Right lobe of liver (tissue), 6 donors: ENCODE measurements around the gene CBX7. TPM values are rescaled to one million over a fixed set of nuclear protein-coding genes. Genes with fewer than 3 reads are reported as not detected.

Experiments used
- ATAC-seq, 4 donors: fragments of 200-7000 bp; cut with Tn5 transposase; one replicate each; pipeline ENCODE4 v1.9.1; 2020; ENCODE audit warnings: mild to moderate bottlenecking in 4 of 4, moderate library complexity in 4 of 4
- DNase-seq, 3 donors: peaks; one replicate each; pipeline ENCODE4 v3.0.0-alpha.2; 2020
- H3K27ac ChIP-seq, 3 donors: fragments of 200-600 bp; one replicate each; pipeline ENCODE4 v1.8.0; 2022
- H3K27me3 ChIP-seq, 2 donors: fragments of 200-600 bp; one replicate each; pipeline ENCODE4 v1.8.0; 2022
- H3K36me3 ChIP-seq, 4 donors: fragments of 200-600 bp; sonication (generic) in 1 of 4; one replicate each; pipeline versions ENCODE4 v1.5.1 to v1.8.0; 2017 to 2022; ENCODE audit warnings: control low read depth in 1 of 4
- H3K4me1 ChIP-seq, 4 donors: fragments of 200-600 bp; sonication (generic) in 1 of 4; one replicate each; pipeline versions ENCODE4 v1.5.1 to v1.8.0; 2017 to 2022; ENCODE audit warnings: control low read depth in 1 of 4
- H3K4me3 ChIP-seq, 3 donors: fragments of 200-600 bp; one replicate each; pipeline ENCODE4 v1.8.0; 2022
- H3K9me3 ChIP-seq, 4 donors: fragments of 200-600 bp; sonication (generic) in 1 of 4; one replicate each; pipeline versions ENCODE4 v1.5.1 to v1.8.0; 2017 to 2022; ENCODE audit warnings: control low read depth in 1 of 4
- POLR2A ChIP-seq: fragments of 450-650 bp; IDR thresholded peaks from one replicate; pipeline ENCODE4 v1.6.1; 2017; ENCODE audit warnings: antibody characterized with exemption, mild to moderate bottlenecking
- WGBS: methylation state at CpG from one replicate; pipeline ENCODE4 v1.1.6; 2018; ENCODE audit warnings: low coverage, low lambda C conversion rate; ENCODE audit not compliant: insufficient coverage; ENCODE audit errors: missing lambda C conversion rate; 5-methylcytosine and 5-hydroxymethylcytosine counted together
- intact Hi-C, 2 donors: fragments of 100-400 bp; cut with DNase I; formaldehyde crosslinking; loops; one replicate each; pipeline versions ENCODE4 v1.11.2 to v1.14.1; 2022
- total RNA-seq, 6 experiments: library from RNA; depleted of rRNA in 2 of 6; stranded (reverse); fragments of >200 nt in 2 of 6; fragmentation: NEBNext Ultra II Directional in 3 of 6; extraction: Animal tissue kit (Norgen Biotek cat#: 25700) in 3 of 6; gene quantifications; one replicate each; pipeline versions ENCODE4 v1.1.0 to v1.2.4, GENCODE V29; 2016 to 2023
- TF ChIP-seq, protein P1 (sequence below), 4 donors: fragments of 200-600 bp in 3 of 4; fragments of 450-650 bp in 1 of 4; IDR thresholded peaks; one replicate each; pipeline versions ENCODE4 v1.5.1 to v1.8.0; 2016 to 2022; ENCODE audit warnings: antibody characterized with exemption in 4 of 4, mild to moderate bottlenecking in 2 of 4
- donor health status: DM: no; HTN: yes; CAD: no.
- donor health status: DM: no; HTN: no; CAD: no.
- donor health status: DM: no; HTN: no; CAD: no.
- donor health status: DM: no; HTN: yes; CAD: no.
- donor health status: DM: no; HTN: yes; CAD: no.

CBX7 gene
- total RNA-seq, 6 experiments from 2014 or later = 8.0 to 14.5 (median 12.9) TPM

DNA sequence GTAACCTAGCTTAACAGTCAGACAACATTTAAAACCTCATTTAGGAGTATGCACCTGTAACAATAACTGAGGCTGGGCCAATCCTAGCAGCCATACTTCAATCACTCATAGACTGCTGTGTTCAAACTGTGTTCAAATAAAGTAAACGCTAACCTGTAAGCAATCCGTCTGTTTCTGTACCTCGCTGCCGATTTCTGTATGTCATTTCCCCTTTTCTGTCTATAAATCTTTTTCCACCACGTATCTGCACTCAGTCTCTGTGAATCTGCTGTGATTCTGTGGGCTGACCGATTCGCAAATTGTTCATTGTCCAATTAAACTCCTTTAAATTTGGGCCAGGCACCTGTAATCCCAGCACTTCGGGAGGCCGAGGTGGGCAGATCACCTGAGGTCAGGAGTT is 43.1 kb downstream of the CBX7 start:
- TF ChIP-seq POLR2A = no peak
- TF ChIP-seq, protein P1, sequence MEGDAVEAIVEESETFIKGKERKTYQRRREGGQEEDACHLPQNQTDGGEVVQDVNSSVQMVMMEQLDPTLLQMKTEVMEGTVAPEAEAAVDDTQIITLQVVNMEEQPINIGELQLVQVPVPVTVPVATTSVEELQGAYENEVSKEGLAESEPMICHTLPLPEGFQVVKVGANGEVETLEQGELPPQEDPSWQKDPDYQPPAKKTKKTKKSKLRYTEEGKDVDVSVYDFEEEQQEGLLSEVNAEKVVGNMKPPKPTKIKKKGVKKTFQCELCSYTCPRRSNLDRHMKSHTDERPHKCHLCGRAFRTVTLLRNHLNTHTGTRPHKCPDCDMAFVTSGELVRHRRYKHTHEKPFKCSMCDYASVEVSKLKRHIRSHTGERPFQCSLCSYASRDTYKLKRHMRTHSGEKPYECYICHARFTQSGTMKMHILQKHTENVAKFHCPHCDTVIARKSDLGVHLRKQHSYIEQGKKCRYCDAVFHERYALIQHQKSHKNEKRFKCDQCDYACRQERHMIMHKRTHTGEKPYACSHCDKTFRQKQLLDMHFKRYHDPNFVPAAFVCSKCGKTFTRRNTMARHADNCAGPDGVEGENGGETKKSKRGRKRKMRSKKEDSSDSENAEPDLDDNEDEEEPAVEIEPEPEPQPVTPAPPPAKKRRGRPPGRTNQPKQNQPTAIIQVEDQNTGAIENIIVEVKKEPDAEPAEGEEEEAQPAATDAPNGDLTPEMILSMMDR (IDR thresholded peaks at IDR 0.05) = no peak
- H3K27me3 ChIP-seq = no peaks in the 10 kb centered on the region
- H3K27ac ChIP-seq = no peak overlapping the region
- intact Hi-C loops = no loop called here
- WGBS = 63% methylated on average over 7 of the region's 9 CpGs
- no peaks in the 10 kb centered on the region for H3K36me3 ChIP-seq
- no peak overlapping the region for H3K4me3 ChIP-seq
- H3K9me3 ChIP-seq = no peaks in the 10 kb centered on the region
- H3K4me1 ChIP-seq = no peaks in the 10 kb centered on the region
- DNase-seq = no peak
- no peak for ATAC-seq

- intact Hi-C loops = no loop called here
- Histone ChIP-seq H3K4me3 (no peak overlapping the region), H3K27ac (no peak overlapping the region), H3K36me3 (no peaks in the 10 kb centered on the region), H3K9me3 (no peaks in the 10 kb centered on the region), H3K4me1 (no peaks in the 10 kb centered on the region), H3K27me3 (no peaks in the 10 kb centered on the region)
- ATAC-seq (no peak), DNase-seq (no peak)
- WGBS = 95% methylated on average over 3 of the region's 4 CpGs
- TF ChIP-seq, protein P1 (IDR thresholded peaks at IDR 0.05) = no peak
- TF ChIP-seq POLR2A = no peak
These were observed 44.0 kb downstream of the CBX7 start for GRCh38 chr22:39108487-39108886.

DNA sequence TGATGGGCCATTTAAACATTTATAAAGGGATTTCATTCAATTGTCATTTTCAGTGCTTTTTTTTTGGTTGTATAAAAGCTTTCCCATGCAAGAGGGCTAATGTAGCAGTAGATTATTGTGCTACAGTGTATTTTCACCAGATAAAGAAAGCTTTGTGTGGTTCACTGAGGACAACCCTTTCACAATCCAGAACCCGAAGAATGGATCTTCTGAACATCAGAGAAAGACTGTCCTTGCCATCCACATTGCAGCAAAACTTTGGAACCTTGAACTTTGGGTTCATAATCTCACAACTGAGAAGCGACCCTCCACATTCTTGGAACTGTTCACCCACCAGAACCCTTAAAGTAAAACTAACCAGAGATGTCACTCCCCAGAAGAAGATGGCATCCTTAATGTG is 46.2 kb downstream of the CBX7 start:
- WGBS = no CpG with 5 or more reads among the region's 2 CpGs
- no peak overlapping the region for H3K27ac ChIP-seq
- intact Hi-C loops = no loop called here
- H3K36me3 ChIP-seq = no peaks in the 10 kb centered on the region
- DNase-seq (no peak), ATAC-seq (no peak)
- H3K4me1 ChIP-seq = no peaks in the 10 kb centered on the region
- TF ChIP-seq POLR2A = no peak
- TF ChIP-seq, protein P1 (IDR thresholded peaks at IDR 0.05) = no peak
- no peaks in the 10 kb centered on the region for H3K27me3 ChIP-seq
- no peaks in the 10 kb centered on the region for H3K9me3 ChIP-seq
- no peak overlapping the region for H3K4me3 ChIP-seq

DNA sequence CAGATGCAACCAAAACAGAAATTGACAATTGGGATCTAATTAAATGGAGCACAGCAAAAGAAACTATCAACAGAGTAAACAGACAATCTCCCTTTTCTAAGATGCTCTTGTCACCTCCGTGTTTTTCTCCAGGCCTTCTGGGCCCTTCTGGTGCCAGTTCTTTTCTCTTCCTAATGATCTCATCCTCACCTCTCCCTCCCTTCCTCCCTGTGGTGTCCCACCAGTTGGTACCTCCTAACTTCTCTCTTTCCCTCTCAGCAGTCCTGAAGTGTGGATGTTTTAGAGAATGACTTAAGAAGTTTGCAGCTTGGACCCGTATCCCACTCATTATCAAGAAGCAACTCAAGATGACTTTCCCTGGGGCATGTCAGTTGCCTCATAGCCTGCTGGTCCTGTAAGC is 49.0 kb downstream of the CBX7 start:
- H3K27ac ChIP-seq = no peak overlapping the region
- H3K4me3 ChIP-seq = no peak overlapping the region
- ATAC-seq = no peak
- intact Hi-C loops = no loop called here
- H3K4me1 ChIP-seq = no peaks in the 10 kb centered on the region
- no peaks in the 10 kb centered on the region for H3K9me3 ChIP-seq
- TF ChIP-seq POLR2A = no peak
- TF ChIP-seq, protein P1 (IDR thresholded peaks at IDR 0.05) = no peak
- H3K27me3 ChIP-seq = no peaks in the 10 kb centered on the region
- DNase-seq = no peak
- 46% methylated on average over 2 of the region's 2 CpGs for WGBS
- H3K36me3 ChIP-seq = no peaks in the 10 kb centered on the region

DNA sequence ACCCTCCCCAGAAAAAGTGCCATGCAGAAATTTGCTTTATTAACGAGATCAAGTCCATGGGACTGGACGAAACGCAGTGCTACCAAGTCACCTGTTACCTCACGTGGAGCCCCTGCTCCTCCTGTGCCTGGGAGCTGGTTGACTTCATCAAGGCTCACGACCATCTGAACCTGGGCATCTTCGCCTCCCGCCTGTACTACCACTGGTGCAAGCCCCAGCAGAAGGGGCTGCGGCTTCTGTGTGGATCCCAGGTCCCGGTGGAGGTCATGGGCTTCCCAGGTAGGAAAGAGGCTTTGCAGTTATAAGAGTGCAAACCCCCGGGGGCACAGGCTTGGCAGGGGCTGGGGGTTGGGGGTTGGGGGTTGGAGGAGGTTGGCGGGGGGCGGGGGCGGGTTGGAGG is 51.3 kb downstream of the CBX7 start:
- intact Hi-C loops = no loop called here
- H3K4me1 ChIP-seq = no peaks in the 10 kb centered on the region
- no peaks in the 10 kb centered on the region for H3K27me3 ChIP-seq
- H3K36me3 ChIP-seq = no peaks in the 10 kb centered on the region
- H3K27ac ChIP-seq = no peak overlapping the region
- TF ChIP-seq, protein P1 (IDR thresholded peaks at IDR 0.05) = no peak
- TF ChIP-seq POLR2A = no peak
- ATAC-seq (no peak), DNase-seq (peak in 1 of 3 donors; percentile 26)
- H3K9me3 ChIP-seq = no peaks in the 10 kb centered on the region
- no peak overlapping the region for H3K4me3 ChIP-seq
- 60% methylated on average over 9 of the region's 13 CpGs for WGBS
